GM12891 (cell line): Measurements from ENCODE around the gene SOAT1.

Experiments
- PAX5 ChIP-seq: IDR thresholded peaks from 2 replicates; pipeline ENCODE4 v1.6.1; 2011; ENCODE audit warnings: low read length, moderate library complexity, mild to moderate bottlenecking; ENCODE audit not compliant: insufficient read depth, severe bottlenecking
- POLR2A ChIP-seq: IDR thresholded peaks from 2 replicates; pipeline ENCODE4 v1.6.1; 2011; ENCODE audit warnings: low read depth, low read length, control low read depth
- POLR2AphosphoS5 ChIP-seq: IDR thresholded peaks from 2 replicates; pipeline ENCODE4 v1.6.1; 2011; ENCODE audit warnings: low read depth, low read length, control low read depth
- POU2F2 ChIP-seq: IDR thresholded peaks from 2 replicates; pipeline ENCODE4 v1.6.1; 2011; ENCODE audit warnings: low read depth, mild to moderate bottlenecking, control low read depth, low read length, moderate library complexity
- TAF1 ChIP-seq: IDR thresholded peaks from 2 replicates; pipeline ENCODE4 v1.6.1; 2011; ENCODE audit warnings: low read depth, low read length, control low read depth

GRCh38 chr1:179318491-179318890 is 24.9 kb downstream of the SOAT1 start:
- TF ChIP-seq POLR2A, result no peak
- TF ChIP-seq POLR2AphosphoS5, result no peak
- no peak for TF ChIP-seq TAF1
- no peak for TF ChIP-seq POU2F2
- TF ChIP-seq PAX5, result no peak
